ENCODE data around the gene TNPO2.
"Not testable (repeated sequence)": the region's sequence is repeated elsewhere in the genome, so short reads cannot be mapped to it uniquely, and the experiment has no call there.

Gene TNPO2

GRCh38 chr19:12726988-12727316, 3.2 kb upstream of the TNPO2 start:
- no peak for ATAC-seq (replicated peaks)
- H3K4me3 Mint-ChIP-seq, result no peak overlapping the region
- H3K4me1 Mint-ChIP-seq, result peaks cover 25 to 60% of the 10 kb centered on the region in 2 donors
- no peak for DNase-seq
- no peak overlapping the region for H3K27ac Mint-ChIP-seq
- no peaks in the 10 kb centered on the region for H3K9me3 Mint-ChIP-seq
- no peaks in the 10 kb centered on the region for H3K27me3 Mint-ChIP-seq
- peaks cover 32 to 45% of the 10 kb centered on the region in 2 donors for H3K36me3 Mint-ChIP-seq

GRCh38 chr19:12725612-12726011, 1.9 kb upstream of the TNPO2 start:
- ATAC-seq (replicated peaks); DNase-seq; H3K4me3 Mint-ChIP-seq; H3K27me3 Mint-ChIP-seq; H3K27ac Mint-ChIP-seq; H3K9me3 Mint-ChIP-seq: not testable (repeated sequence)
- H3K4me1 Mint-ChIP-seq, result peaks cover 31 to 60% of the 10 kb centered on the region in 2 donors
- H3K36me3 Mint-ChIP-seq, result peaks cover 36 to 52% of the 10 kb centered on the region in 2 donors

- Mint-ChIP-seq H3K27ac (peak overlapping the region; percentile 89), H3K36me3 (peaks cover 26 to 46% of the 10 kb centered on the region in 2 donors), H3K4me3 (peak overlapping the region; percentile 90 to 91), H3K4me1 (peaks cover 24 to 54% of the 10 kb centered on the region in 2 donors), H3K27me3 (no peaks in the 10 kb centered on the region), H3K9me3 (no peaks in the 10 kb centered on the region)
- ATAC-seq (replicated peaks) (peak; percentile 10 to 19), DNase-seq (no peak)
These were observed 421 bp downstream of the TNPO2 start for GRCh38 chr19:12723381-12723640.

- peak; percentile 91 for DNase-seq
- H3K27me3 Mint-ChIP-seq, result no peaks in the 10 kb centered on the region
- H3K4me1 Mint-ChIP-seq, result peaks cover 24 to 51% of the 10 kb centered on the region in 2 donors
- ATAC-seq (replicated peaks), result peak; percentile 88 to 89
- no peaks in the 10 kb centered on the region for H3K9me3 Mint-ChIP-seq
- peaks cover 20 to 41% of the 10 kb centered on the region in 2 donors for H3K36me3 Mint-ChIP-seq
- H3K4me3 Mint-ChIP-seq, result peak overlapping the region; percentile 90 to 91
- peak overlapping the region; percentile 89 for H3K27ac Mint-ChIP-seq
These were observed 959 bp downstream of the TNPO2 start for GRCh38 chr19:12722566-12723380.

- peak overlapping the region; percentile 96 for H3K27ac Mint-ChIP-seq
- peaks cover 24 to 49% of the 10 kb centered on the region in 2 donors for H3K4me1 Mint-ChIP-seq
- ATAC-seq (replicated peaks) (peak; percentile 61 to 66), DNase-seq (peak; percentile 30)
- H3K36me3 Mint-ChIP-seq, result peaks cover 20 to 38% of the 10 kb centered on the region in 2 donors
- H3K27me3 Mint-ChIP-seq, result no peaks in the 10 kb centered on the region
- no peaks in the 10 kb centered on the region for H3K9me3 Mint-ChIP-seq
- peak overlapping the region; percentile 91 to 94 for H3K4me3 Mint-ChIP-seq
These were observed 1.8 kb downstream of the TNPO2 start for GRCh38 chr19:12721656-12722565.

- H3K36me3 Mint-ChIP-seq, result peaks cover 20 to 38% of the 10 kb centered on the region in 2 donors
- no peak for DNase-seq
- no peaks in the 10 kb centered on the region for H3K9me3 Mint-ChIP-seq
- no peak for ATAC-seq (replicated peaks)
- H3K4me3 Mint-ChIP-seq, result peak overlapping the region; percentile 91 to 94
- H3K4me1 Mint-ChIP-seq, result peaks cover 24 to 50% of the 10 kb centered on the region in 2 donors
- no peaks in the 10 kb centered on the region for H3K27me3 Mint-ChIP-seq
- peak overlapping the region; percentile 96 for H3K27ac Mint-ChIP-seq
These were observed 2.7 kb downstream of the TNPO2 start for GRCh38 chr19:12720851-12721655.

GRCh38 chr19:12720296-12720695, 3.4 kb downstream of the TNPO2 start:
- DNase-seq, result no peak
- ATAC-seq (replicated peaks), result no peak
- H3K27ac Mint-ChIP-seq, result peak overlapping the region; percentile 42
- peaks cover 23 to 42% of the 10 kb centered on the region in 2 donors for H3K36me3 Mint-ChIP-seq
- H3K27me3 Mint-ChIP-seq, result no peaks in the 10 kb centered on the region
- H3K4me3 Mint-ChIP-seq, result peak overlapping the region; percentile 85 to 91
- no peaks in the 10 kb centered on the region for H3K9me3 Mint-ChIP-seq
- peaks cover 24 to 54% of the 10 kb centered on the region in 2 donors for H3K4me1 Mint-ChIP-seq

GRCh38 chr19:12715929-12716328, 7.8 kb downstream of the TNPO2 start:
- Mint-ChIP-seq H3K4me1 (peaks cover 14 to 39% of the 10 kb centered on the region in 2 donors), H3K9me3 (no peaks in the 10 kb centered on the region), H3K4me3 (no peak overlapping the region), H3K27ac (no peak overlapping the region), H3K27me3 (no peaks in the 10 kb centered on the region), H3K36me3 (peaks cover 36 to 52% of the 10 kb centered on the region in 2 donors)
- ATAC-seq (replicated peaks) (no peak), DNase-seq (no peak)

GRCh38 chr19:12715102-12715501, 8.6 kb downstream of the TNPO2 start:
- peaks cover 11 to 31% of the 10 kb centered on the region in 2 donors for H3K4me1 Mint-ChIP-seq
- H3K27ac Mint-ChIP-seq, result no peak overlapping the region
- ATAC-seq (replicated peaks) (no peak), DNase-seq (no peak)
- H3K36me3 Mint-ChIP-seq, result peaks cover 38 to 56% of the 10 kb centered on the region in 2 donors
- no peaks in the 10 kb centered on the region for H3K9me3 Mint-ChIP-seq
- no peak overlapping the region for H3K4me3 Mint-ChIP-seq
- no peaks in the 10 kb centered on the region for H3K27me3 Mint-ChIP-seq

GRCh38 chr19:12713304-12713703, 10.4 kb downstream of the TNPO2 start:
- peaks cover 36 to 46% of the 10 kb centered on the region in 2 donors for H3K36me3 Mint-ChIP-seq
- H3K4me3 Mint-ChIP-seq; H3K9me3 Mint-ChIP-seq; DNase-seq; H3K27me3 Mint-ChIP-seq; ATAC-seq (replicated peaks); H3K27ac Mint-ChIP-seq: not testable (repeated sequence)
- H3K4me1 Mint-ChIP-seq, result peaks cover 5 to 18% of the 10 kb centered on the region in 2 donors

GRCh38 chr19:12712077-12712476, 11.7 kb downstream of the TNPO2 start:
- H3K27me3 Mint-ChIP-seq; H3K9me3 Mint-ChIP-seq; H3K27ac Mint-ChIP-seq; DNase-seq; H3K4me3 Mint-ChIP-seq; ATAC-seq (replicated peaks): not testable (repeated sequence)
- Mint-ChIP-seq H3K36me3 (peaks cover 37 to 45% of the 10 kb centered on the region in 2 donors), H3K4me1 (peaks cover 5 to 16% of the 10 kb centered on the region in 2 donors)

GRCh38 chr19:12711187-12711586, 12.5 kb downstream of the TNPO2 start:
- no peaks in the 10 kb centered on the region for H3K27me3 Mint-ChIP-seq
- H3K4me1 Mint-ChIP-seq, result peaks cover 0 to 10% of the 10 kb centered on the region in 2 donors
- peak overlapping the region; percentile 62 for H3K27ac Mint-ChIP-seq
- H3K36me3 Mint-ChIP-seq, result peaks cover 33 to 40% of the 10 kb centered on the region in 2 donors
- H3K9me3 Mint-ChIP-seq, result no peaks in the 10 kb centered on the region
- no peak for DNase-seq
- H3K4me3 Mint-ChIP-seq, result no peak overlapping the region
- no peak for ATAC-seq (replicated peaks)

- ATAC-seq (replicated peaks) (no peak), DNase-seq (no peak)
- Mint-ChIP-seq H3K4me3 (no peak overlapping the region), H3K4me1 (peaks cover 2 to 4% of the 10 kb centered on the region in 2 donors), H3K27ac (no peak overlapping the region), H3K27me3 (no peaks in the 10 kb centered on the region), H3K9me3 (no peaks in the 10 kb centered on the region), H3K36me3 (peaks cover 40 to 43% of the 10 kb centered on the region in 2 donors)
These were observed 15.1 kb downstream of the TNPO2 start for GRCh38 chr19:12708641-12709040.

- ATAC-seq (replicated peaks) (no peak), DNase-seq (no peak)
- no peak overlapping the region for H3K4me3 Mint-ChIP-seq
- peak overlapping the region; percentile 31 for H3K27ac Mint-ChIP-seq
- H3K27me3 Mint-ChIP-seq, result no peaks in the 10 kb centered on the region
- H3K9me3 Mint-ChIP-seq, result no peaks in the 10 kb centered on the region
- H3K36me3 Mint-ChIP-seq, result peaks cover 40 to 49% of the 10 kb centered on the region in 2 donors
- peaks cover 0 to 2% of the 10 kb centered on the region in 2 donors for H3K4me1 Mint-ChIP-seq
These were observed 17.4 kb downstream of the TNPO2 start for GRCh38 chr19:12706332-12706718.
